ENCODE measurements around the gene HSDL2. TPM values are rescaled to one million over a fixed set of nuclear protein-coding genes. Genes with fewer than 3 reads are reported as not detected.

The HSDL2 gene
- total and polyA plus RNA-seq, 2 experiments from 2014 or later, result 35.8 to 39.2 TPM

DNA sequence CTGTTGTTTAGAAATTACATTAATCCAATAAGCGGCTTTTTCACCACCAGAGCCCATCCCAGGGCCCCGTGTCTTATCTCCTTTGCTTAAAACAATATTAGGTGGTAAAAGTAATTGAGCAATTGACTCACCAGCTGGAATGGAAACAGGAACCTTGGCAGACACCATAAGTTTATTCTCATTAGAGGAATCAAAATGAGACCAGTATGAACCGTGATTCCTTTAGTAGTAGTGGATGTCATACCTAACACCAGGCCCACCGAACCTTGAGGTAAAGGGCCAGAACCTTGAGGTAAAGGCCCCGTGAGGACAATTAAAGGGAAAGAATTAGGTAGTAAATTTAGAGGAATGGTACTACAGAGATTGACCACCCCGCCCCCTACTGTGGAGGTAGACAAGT, 16.5 kb downstream of the HSDL2 start:
- Histone ChIP-seq H3K4me2 (ENCODE audit: unreplicated experiment) (no peak overlapping the region), H3K9ac (no peak overlapping the region), H3K27ac (no peak overlapping the region), H3F3A (ENCODE audit: insufficient read depth) (no peaks in the 10 kb centered on the region), H3K4me3 (no peak overlapping the region), H3K4me1 (ENCODE audit: insufficient read depth) (no peaks in the 10 kb centered on the region), H3K27me3 (replicated peaks; ENCODE audit: insufficient read depth) (no peaks in the 10 kb centered on the region), H2AFZ (no peak overlapping the region), H3K9me2 (ENCODE audit: insufficient read depth) (no peaks in the 10 kb centered on the region), H3K36me3 (ENCODE audit: low read depth) (no peaks in the 10 kb centered on the region), H4K20me1 (ENCODE audit: insufficient read depth) (no peaks in the 10 kb centered on the region), H3K9me3 (ENCODE audit: low read depth) (no peaks in the 10 kb centered on the region), H3K79me2 (ENCODE audit: insufficient read depth) (peaks cover 56% of the 10 kb centered on the region)
- in situ Hi-C loops (cut with MboI), result no loop called here
- TF ChIP-seq EZH2phosphoT487 (IDR thresholded peaks at IDR 0.05; ENCODE audit: insufficient read depth, low read depth), result no peak
- no peak for TF ChIP-seq EZH2 (IDR thresholded peaks at IDR 0.05; ENCODE audit: insufficient read depth, poor library complexity, severe bottlenecking)
- no peak for DNase-seq
- 84 to 87% methylated on average over 6 of the region's 6 CpGs for WGBS, 2 experiments (ENCODE audit: low coverage in 1 of 2, low lambda C conversion rate in 2 of 2, missing lambda C conversion rate in 2 of 2)

DNA sequence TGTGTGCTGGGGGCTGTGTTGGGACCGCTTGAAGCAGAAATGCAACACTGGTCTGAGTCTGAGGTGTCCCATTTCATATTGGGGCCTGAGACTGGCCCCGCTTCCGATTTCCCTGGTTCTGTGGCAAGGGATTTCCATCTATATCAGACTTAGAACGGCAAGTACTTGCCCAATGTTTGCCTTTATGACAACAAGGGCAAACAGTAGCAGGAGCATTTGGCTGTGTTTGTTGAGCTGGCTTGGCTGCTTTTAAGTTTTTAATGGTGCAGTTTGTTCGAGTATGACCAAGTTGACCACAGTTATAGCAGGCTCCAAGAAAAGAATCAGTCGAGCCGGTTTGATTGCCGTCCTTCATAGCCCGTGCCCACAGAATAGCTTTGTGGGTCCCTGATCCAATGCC, 17.0 kb downstream of the HSDL2 start:
- Histone ChIP-seq H3K79me2 (ENCODE audit: insufficient read depth) (peaks cover 56% of the 10 kb centered on the region), H2AFZ (no peak overlapping the region), H3K9ac (no peak overlapping the region), H3K4me3 (no peak overlapping the region), H3F3A (ENCODE audit: insufficient read depth) (no peaks in the 10 kb centered on the region), H4K20me1 (ENCODE audit: insufficient read depth) (no peaks in the 10 kb centered on the region), H3K4me2 (ENCODE audit: unreplicated experiment) (no peak overlapping the region), H3K4me1 (ENCODE audit: insufficient read depth) (no peaks in the 10 kb centered on the region), H3K27ac (no peak overlapping the region), H3K9me2 (ENCODE audit: insufficient read depth) (no peaks in the 10 kb centered on the region), H3K36me3 (ENCODE audit: low read depth) (no peaks in the 10 kb centered on the region), H3K27me3 (replicated peaks; ENCODE audit: insufficient read depth) (no peaks in the 10 kb centered on the region), H3K9me3 (ENCODE audit: low read depth) (no peaks in the 10 kb centered on the region)
- DNase-seq, result no peak
- TF ChIP-seq EZH2 (IDR thresholded peaks at IDR 0.05; ENCODE audit: insufficient read depth, poor library complexity, severe bottlenecking) (no peak), EZH2phosphoT487 (IDR thresholded peaks at IDR 0.05; ENCODE audit: insufficient read depth, low read depth) (no peak)
- in situ Hi-C loops (cut with MboI), result no loop called here
- 97 to 99% methylated on average over 9 of the region's 9 CpGs for WGBS, 2 experiments (ENCODE audit: low coverage in 1 of 2, low lambda C conversion rate in 2 of 2, missing lambda C conversion rate in 2 of 2)

DNA sequence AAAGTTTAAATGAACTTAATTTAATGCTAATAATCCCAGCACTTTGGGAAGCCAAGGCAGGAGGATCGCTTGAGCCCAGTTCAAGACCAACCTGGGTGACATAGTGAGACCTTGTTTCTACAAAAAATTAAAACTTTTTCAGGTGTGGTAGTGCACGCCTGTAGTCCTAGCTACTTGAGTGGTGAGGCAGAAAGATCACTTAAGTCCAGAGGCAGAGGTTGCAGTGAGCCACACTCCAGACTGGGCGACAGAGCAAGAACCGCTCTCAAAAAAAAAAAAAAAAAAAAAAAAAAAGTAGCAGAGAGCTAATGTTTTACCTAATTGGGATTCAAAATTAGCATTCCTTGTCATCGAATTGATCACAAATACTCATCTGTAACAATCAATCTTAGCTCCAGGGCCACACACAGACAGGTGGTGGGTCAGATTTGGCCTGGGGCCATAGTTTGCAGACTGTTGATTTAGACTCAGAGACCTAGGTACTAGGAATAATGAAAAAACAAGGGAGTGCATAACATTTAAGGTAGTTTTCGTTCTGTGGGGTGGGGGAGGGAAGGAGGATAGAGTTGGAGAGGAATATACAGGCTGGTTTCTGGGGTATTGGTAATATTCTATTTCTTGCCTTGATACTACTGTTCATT, 21.4 kb downstream of the HSDL2 start:
- TF ChIP-seq EZH2 (IDR thresholded peaks at IDR 0.05; ENCODE audit: insufficient read depth, poor library complexity, severe bottlenecking) (no peak), EZH2phosphoT487 (IDR thresholded peaks at IDR 0.05; ENCODE audit: insufficient read depth, low read depth) (no peak)
- 92% methylated on average over 5 to 6 of the region's 6 CpGs for WGBS, 2 experiments (ENCODE audit: low coverage in 1 of 2, low lambda C conversion rate in 2 of 2, missing lambda C conversion rate in 2 of 2)
- Histone ChIP-seq H3K4me3 (no peak overlapping the region), H2AFZ (no peak overlapping the region), H3K27me3 (replicated peaks; ENCODE audit: insufficient read depth) (no peaks in the 10 kb centered on the region), H3K9me2 (ENCODE audit: insufficient read depth) (no peaks in the 10 kb centered on the region), H4K20me1 (ENCODE audit: insufficient read depth) (no peaks in the 10 kb centered on the region), H3K9ac (no peak overlapping the region), H3K9me3 (ENCODE audit: low read depth) (no peaks in the 10 kb centered on the region), H3K79me2 (ENCODE audit: insufficient read depth) (peaks cover 49% of the 10 kb centered on the region), H3K27ac (no peak overlapping the region), H3K4me1 (ENCODE audit: insufficient read depth) (no peaks in the 10 kb centered on the region), H3F3A (ENCODE audit: insufficient read depth) (no peaks in the 10 kb centered on the region; the same call in 1 of the 2 replicates), H3K4me2 (ENCODE audit: unreplicated experiment) (no peak overlapping the region), H3K36me3 (ENCODE audit: low read depth) (0 out of 2 replicates have a peak, but pooled peaks cover 4% of the 10 kb centered on the region)
- no peak for DNase-seq
- in situ Hi-C loops (cut with MboI), result no loop called here

DNA sequence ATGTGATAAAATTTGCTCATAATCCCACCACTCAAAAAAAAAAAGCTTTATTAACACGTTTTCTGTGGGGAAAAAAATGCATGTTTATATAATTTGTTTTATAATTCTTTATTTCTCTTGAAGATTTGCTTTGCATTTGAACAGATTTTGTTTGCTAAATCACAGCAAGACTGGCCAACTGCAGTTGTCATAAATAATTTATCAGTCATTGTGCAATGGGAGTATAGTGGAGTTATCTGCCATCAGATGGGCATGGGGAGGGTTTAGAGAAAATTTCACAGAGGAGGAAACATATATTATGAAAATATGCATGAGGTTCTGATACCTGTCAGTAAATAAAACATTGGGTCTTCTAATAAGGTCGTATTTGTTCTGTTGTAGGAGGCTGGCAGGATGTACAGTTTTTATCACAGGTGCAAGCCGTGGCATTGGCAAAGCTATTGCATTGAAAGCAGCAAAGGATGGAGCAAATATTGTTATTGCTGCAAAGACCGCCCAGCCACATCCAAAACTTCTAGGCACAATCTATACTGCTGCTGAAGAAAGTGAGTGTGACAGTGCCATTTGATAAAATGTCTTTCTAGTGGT, 23.8 kb downstream of the HSDL2 start:
- Histone ChIP-seq H3K27ac (no peak overlapping the region), H3K4me3 (no peak overlapping the region), H3F3A (ENCODE audit: insufficient read depth) (no peaks in the 10 kb centered on the region; the same call in 1 of the 2 replicates), H3K9me3 (ENCODE audit: low read depth) (no peaks in the 10 kb centered on the region), H2AFZ (no peak overlapping the region), H3K9ac (no peak overlapping the region), H4K20me1 (ENCODE audit: insufficient read depth) (no peaks in the 10 kb centered on the region), H3K36me3 (ENCODE audit: low read depth) (peaks cover 22% of the 10 kb centered on the region), H3K4me2 (ENCODE audit: unreplicated experiment) (no peak overlapping the region), H3K79me2 (ENCODE audit: insufficient read depth) (peaks cover 43% of the 10 kb centered on the region), H3K4me1 (ENCODE audit: insufficient read depth) (no peaks in the 10 kb centered on the region), H3K27me3 (replicated peaks; ENCODE audit: insufficient read depth) (no peaks in the 10 kb centered on the region), H3K9me2 (ENCODE audit: insufficient read depth) (no peaks in the 10 kb centered on the region)
- in situ Hi-C loops (cut with MboI), result no loop called here
- TF ChIP-seq EZH2phosphoT487 (IDR thresholded peaks at IDR 0.05; ENCODE audit: insufficient read depth, low read depth) (no peak), EZH2 (IDR thresholded peaks at IDR 0.05; ENCODE audit: insufficient read depth, poor library complexity, severe bottlenecking) (no peak)
- DNase-seq, result no peak
- WGBS, 2 experiments (ENCODE audit: low coverage in 1 of 2, low lambda C conversion rate in 2 of 2, missing lambda C conversion rate in 2 of 2), result 82 to 86% methylated on average over 4 of the region's 4 CpGs

All from GM23248 (cell line).